SU-DHL-6 (cell line): ENCODE data around the gene NCAM2.
A peak's percentile ranks its signal among the peaks of the same experiment; 100 is the strongest.

ENCODE experiments used
- H2AFZ ChIP-seq: fragments of 200-600 bp; sonication (generic); 2 replicates; pipeline ENCODE4 v1.6.1; 2014; ENCODE audit warnings: low read depth, mild to moderate bottlenecking, moderate library complexity, mixed read lengths, antibody characterized with exemption, low read length; ENCODE audit not compliant: severe bottlenecking
- H3F3A ChIP-seq: fragments of 200-600 bp; shearing (Covaris generic); 2 replicates; pipeline ENCODE4 v1.6.0; 2016; ENCODE audit warnings: antibody characterized with exemption, mild to moderate bottlenecking; ENCODE audit not compliant: insufficient read depth
- H3K27ac ChIP-seq: fragments of 200-600 bp; sonication (generic); 2 replicates; pipeline ENCODE4 v1.5.1; 2016; ENCODE audit warnings: low read depth, mild to moderate bottlenecking, low read length, moderate library complexity, mixed read lengths
- H3K27me3 ChIP-seq: fragments of 200-600 bp; sonication (generic), shearing (Covaris generic); 2 replicates; pipeline ENCODE4 v1.6.0; 2014; ENCODE audit warnings: mild to moderate bottlenecking, low read length
- H3K36me3 ChIP-seq: fragments of 200-600 bp; sonication (generic); 2 replicates; pipeline ENCODE4 v1.6.1; 2014; ENCODE audit warnings: mild to moderate bottlenecking, low read length, mixed read lengths
- H3K4me2 ChIP-seq: fragments of 300-600, 200-600 bp; shearing (Covaris generic), sonication (generic); 2 replicates; pipeline ENCODE4 v1.6.0; 2014; ENCODE audit warnings: low read length, low read depth, mild to moderate bottlenecking; ENCODE audit not compliant: poor library complexity, severe bottlenecking
- H3K4me3 ChIP-seq: fragments of 200-600 bp; sonication (generic); 2 replicates; pipeline ENCODE4 v1.5.1; 2014; ENCODE audit warnings: antibody characterized with exemption, low read length, mild to moderate bottlenecking, mixed read lengths; ENCODE audit not compliant: insufficient read depth, poor library complexity, severe bottlenecking
- H3K79me2 ChIP-seq: fragments of 200-600 bp; sonication (generic); 2 replicates; pipeline ENCODE4 v1.6.1; 2014; ENCODE audit warnings: mild to moderate bottlenecking, low read length, moderate library complexity; ENCODE audit not compliant: insufficient read depth
- H3K9ac ChIP-seq: fragments of 200-600 bp; sonication (generic); 2 replicates; pipeline ENCODE4 v1.7.0; 2014; ENCODE audit warnings: mild to moderate bottlenecking, low read length
- H3K9me2 ChIP-seq: fragments of 200-600 bp; sonication (generic); replicated peaks from 2 replicates; pipeline ENCODE4 v1.6.1; 2014; ENCODE audit warnings: low read length; ENCODE audit not compliant: insufficient read depth
- H3K9me3 ChIP-seq: fragments of 200-600 bp; sonication (generic); 2 replicates; pipeline ENCODE4 v1.6.1; 2014; ENCODE audit warnings: low read length, mixed read lengths; ENCODE audit not compliant: insufficient read depth
- H4K20me1 ChIP-seq: fragments of 200-600 bp; sonication (generic); 2 replicates; pipeline ENCODE4 v1.6.1; 2014; ENCODE audit warnings: low read depth, mild to moderate bottlenecking, antibody characterized with exemption, low read length, moderate library complexity, mixed read lengths
- EZH2phosphoT487 ChIP-seq: fragments of 200-600 bp; sonication (generic), shearing (Covaris generic); conservative IDR thresholded peaks from 2 replicates; pipeline ENCODE4 v1.6.1; 2018; ENCODE audit warnings: mild to moderate bottlenecking, antibody characterized with exemption, low read length, moderate library complexity, mixed read lengths
- TF ChIP-seq, protein P1 (sequence below): fragments of 200-600 bp; sonication (generic); IDR thresholded peaks from one replicate; pipeline ENCODE4 v1.5.1; 2017; ENCODE audit warnings: antibody characterized with exemption, mild to moderate bottlenecking, low read length, moderate library complexity; ENCODE audit not compliant: insufficient read depth, poor library complexity, severe bottlenecking

Gene NCAM2

DNA sequence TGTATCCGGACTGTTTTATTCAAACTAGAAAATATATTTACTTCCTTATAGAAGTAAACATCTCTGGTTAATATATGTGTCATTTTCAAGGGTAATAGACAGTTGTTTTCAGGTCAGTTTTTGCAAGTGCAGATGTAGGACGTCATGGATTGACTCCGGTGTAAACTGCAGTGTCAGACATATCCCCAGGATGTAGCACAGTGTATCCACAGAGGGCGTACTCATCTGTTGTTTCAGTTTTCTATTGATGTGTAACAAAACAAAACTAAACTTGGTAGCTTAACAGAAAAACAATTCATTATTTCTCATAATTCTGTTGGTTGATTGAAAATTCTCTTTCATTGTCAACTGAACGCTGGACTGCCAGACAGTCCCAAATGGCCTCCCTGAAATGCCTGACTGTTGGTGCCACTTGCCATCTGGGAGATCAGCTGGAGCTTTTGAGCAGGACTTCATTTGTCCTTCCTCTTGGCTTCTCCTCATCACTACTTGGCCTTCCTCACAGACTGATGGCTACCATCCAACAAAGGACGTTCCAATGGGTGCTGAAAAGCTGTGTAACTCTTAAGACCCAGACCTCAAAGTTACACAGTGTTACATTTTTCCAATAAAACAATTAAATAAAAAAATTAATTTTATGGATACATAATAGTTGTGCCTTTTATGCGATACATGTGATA is 181.6 kb downstream of the NCAM2 start:
- Histone ChIP-seq H4K20me1 (no peaks in the 10 kb centered on the region), H3K36me3 (no peaks in the 10 kb centered on the region), H3K9me2 (no peaks in the 10 kb centered on the region), H3K4me2 (no peak overlapping the region), H3K27ac (no peak overlapping the region), H3K4me3 (no peak overlapping the region), H3K9me3 (0 out of 2 replicates have a peak, but pooled peaks cover 4% of the 10 kb centered on the region), H2AFZ (peak overlapping the region; percentile 64), H3K27me3 (no peaks in the 10 kb centered on the region), H3K79me2 (no peaks in the 10 kb centered on the region), H3F3A (no peaks in the 10 kb centered on the region), H3K9ac (no peak overlapping the region)
- TF ChIP-seq EZH2phosphoT487: no peak
- TF ChIP-seq, protein P1, sequence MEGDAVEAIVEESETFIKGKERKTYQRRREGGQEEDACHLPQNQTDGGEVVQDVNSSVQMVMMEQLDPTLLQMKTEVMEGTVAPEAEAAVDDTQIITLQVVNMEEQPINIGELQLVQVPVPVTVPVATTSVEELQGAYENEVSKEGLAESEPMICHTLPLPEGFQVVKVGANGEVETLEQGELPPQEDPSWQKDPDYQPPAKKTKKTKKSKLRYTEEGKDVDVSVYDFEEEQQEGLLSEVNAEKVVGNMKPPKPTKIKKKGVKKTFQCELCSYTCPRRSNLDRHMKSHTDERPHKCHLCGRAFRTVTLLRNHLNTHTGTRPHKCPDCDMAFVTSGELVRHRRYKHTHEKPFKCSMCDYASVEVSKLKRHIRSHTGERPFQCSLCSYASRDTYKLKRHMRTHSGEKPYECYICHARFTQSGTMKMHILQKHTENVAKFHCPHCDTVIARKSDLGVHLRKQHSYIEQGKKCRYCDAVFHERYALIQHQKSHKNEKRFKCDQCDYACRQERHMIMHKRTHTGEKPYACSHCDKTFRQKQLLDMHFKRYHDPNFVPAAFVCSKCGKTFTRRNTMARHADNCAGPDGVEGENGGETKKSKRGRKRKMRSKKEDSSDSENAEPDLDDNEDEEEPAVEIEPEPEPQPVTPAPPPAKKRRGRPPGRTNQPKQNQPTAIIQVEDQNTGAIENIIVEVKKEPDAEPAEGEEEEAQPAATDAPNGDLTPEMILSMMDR: no peak

DNA sequence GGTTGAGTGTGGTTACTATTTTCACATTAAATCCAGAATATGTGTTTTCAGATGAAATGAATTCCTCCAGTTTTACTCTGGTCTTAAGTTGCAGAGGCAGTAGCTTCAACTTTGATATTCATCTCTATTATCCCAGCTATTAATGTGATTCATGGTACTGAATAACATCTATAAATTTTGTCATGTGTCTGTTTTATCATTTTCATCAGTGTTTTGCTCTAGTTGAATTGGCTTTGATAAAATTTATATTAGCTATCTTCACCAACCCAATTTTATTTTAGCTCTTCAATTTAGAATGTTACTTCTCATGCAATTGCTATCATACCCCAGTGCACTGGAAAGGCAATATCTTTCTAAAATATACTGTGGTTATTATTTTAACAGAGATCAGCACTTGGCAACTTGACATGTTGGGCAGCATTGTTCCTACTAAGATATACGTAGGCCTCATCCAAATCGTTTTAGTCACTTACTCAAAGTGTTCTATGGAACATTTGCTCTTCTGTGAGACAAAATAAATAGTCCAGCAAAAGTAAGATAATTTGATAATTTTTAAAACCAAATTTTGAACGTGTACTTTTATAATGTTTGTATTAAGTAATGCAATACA is 184.3 kb downstream of the NCAM2 start:
- H3K9me2 ChIP-seq: no peaks in the 10 kb centered on the region
- H2AFZ ChIP-seq: peak overlapping the region; percentile 60
- H3K27me3 ChIP-seq: no peaks in the 10 kb centered on the region
- H3K79me2 ChIP-seq: no peaks in the 10 kb centered on the region
- no peak overlapping the region for H3K4me3 ChIP-seq
- H3K36me3 ChIP-seq: no peaks in the 10 kb centered on the region
- no peak overlapping the region for H3K9ac ChIP-seq
- H3K4me2 ChIP-seq: no peak overlapping the region
- 0 out of 2 replicates have a peak, but pooled peaks cover 4% of the 10 kb centered on the region for H3K9me3 ChIP-seq
- no peaks in the 10 kb centered on the region for H3F3A ChIP-seq
- H4K20me1 ChIP-seq: no peaks in the 10 kb centered on the region
- H3K27ac ChIP-seq: no peak overlapping the region
- TF ChIP-seq, protein P1: no peak

DNA sequence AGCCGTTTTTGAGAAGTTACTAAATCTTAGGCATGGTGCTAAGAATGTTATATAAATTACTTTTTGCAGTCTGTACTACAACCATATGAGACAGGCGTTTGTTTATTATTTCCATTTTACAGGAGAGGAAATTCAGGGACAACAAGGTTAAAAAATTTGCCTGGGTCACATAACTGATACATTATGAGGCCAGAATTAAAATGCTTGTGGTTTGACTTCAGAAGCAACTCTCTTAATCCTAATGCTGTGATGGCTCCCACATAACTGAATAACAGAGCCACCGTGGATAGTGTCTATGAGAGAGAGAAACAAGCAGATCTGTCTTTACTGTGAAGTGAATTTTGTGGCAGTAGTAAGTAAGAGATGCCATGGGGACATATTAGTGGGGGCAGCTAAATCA is 184.9 kb downstream of the NCAM2 start:
- no peaks in the 10 kb centered on the region for H3K36me3 ChIP-seq
- H3K9ac ChIP-seq: no peak overlapping the region
- no peak overlapping the region for H3K4me2 ChIP-seq
- no peaks in the 10 kb centered on the region for H4K20me1 ChIP-seq
- 0 out of 2 replicates have a peak, but pooled peaks cover 4% of the 10 kb centered on the region for H3K9me3 ChIP-seq
- peak overlapping the region; percentile 60 for H2AFZ ChIP-seq
- no peak overlapping the region for H3K27ac ChIP-seq
- no peaks in the 10 kb centered on the region for H3F3A ChIP-seq
- H3K4me3 ChIP-seq: no peak overlapping the region
- TF ChIP-seq, protein P1: no peak
- no peak for TF ChIP-seq EZH2phosphoT487
- no peaks in the 10 kb centered on the region for H3K27me3 ChIP-seq
- no peaks in the 10 kb centered on the region for H3K79me2 ChIP-seq
- no peaks in the 10 kb centered on the region for H3K9me2 ChIP-seq
